Small intestine (tissue), 7 donors: ENCODE data around the gene PLEKHG3. TPM values are rescaled to one million over a fixed set of nuclear protein-coding genes. Genes with fewer than 3 reads are reported as not detected.

ENCODE experiments used
- DNase-seq, 2 donors: peaks; one replicate each; pipeline versions ENCODE4 v3.0.0 to v3.0.0-alpha.2; 2013
- FAIRE-seq: peaks from 2 replicates; lab custom pipeline; 2012; peaks lifted over from hg19 to GRCh38; lab: Jason Lieb, UNC
- H3K27ac ChIP-seq, 3 donors: one replicate each; pipeline ENCODE4 v1.5.1; 2013; ENCODE audit warnings: low read length in 2 of 3, mild to moderate bottlenecking in 2 of 3, control low read depth in 1 of 3, inconsistent platforms in 1 of 3, low read depth in 1 of 3, moderate library complexity in 1 of 3
- H3K27me3 ChIP-seq, 3 donors: one replicate each; pipeline ENCODE4 v1.6.1; 2013; ENCODE audit warnings: low read length in 3 of 3, inconsistent platforms in 1 of 3; ENCODE audit not compliant: control insufficient read depth in 3 of 3, insufficient read depth in 3 of 3
- H3K36me3 ChIP-seq, 3 donors: one replicate each; pipeline ENCODE4 v1.6.1; 2013; ENCODE audit warnings: low read length in 3 of 3, inconsistent platforms in 1 of 3, low read depth in 1 of 3, mild to moderate bottlenecking in 1 of 3, moderate library complexity in 1 of 3; ENCODE audit not compliant: control insufficient read depth in 3 of 3, insufficient read depth in 2 of 3
- H3K4me1 ChIP-seq, 3 donors: one replicate each; pipeline ENCODE4 v1.6.1; 2013; ENCODE audit warnings: low read length in 2 of 3, inconsistent platforms in 1 of 3, low read depth in 1 of 3, mild to moderate bottlenecking in 1 of 3, moderate library complexity in 1 of 3; ENCODE audit not compliant: control insufficient read depth in 3 of 3, insufficient read depth in 2 of 3
- H3K4me3 ChIP-seq, 3 donors: one replicate each; pipeline ENCODE4 v1.5.1; 2013; ENCODE audit warnings: low read length in 3 of 3, control low read depth in 1 of 3, inconsistent platforms in 1 of 3, low read depth in 1 of 3, mild to moderate bottlenecking in 1 of 3, moderate library complexity in 1 of 3
- H3K9me3 ChIP-seq, 2 donors: one replicate each; pipeline ENCODE4 v1.6.1; 2013; ENCODE audit warnings: low read depth in 1 of 2, low read length in 1 of 2; ENCODE audit not compliant: control insufficient read depth in 2 of 2, insufficient read depth in 1 of 2
- WGBS, 3 donors: extraction: QIAGEN DNeasy Blood & Tissue Kit; methylation state at CpG; one replicate each; pipeline ENCODE4 v1.1.7; 2013; 5-methylcytosine and 5-hydroxymethylcytosine counted together
- polyA plus RNA-seq, 4 donors: library from polyadenylated mRNA; stranded (reverse) in 3 of 4; unstranded in 1 of 4; fragments of 200-250 nt in 3 of 4; fragments of 120-200 nt in 1 of 4; gene quantifications; one replicate each; pipeline versions ENCODE4 v1.2.1 to v1.2.3, GENCODE V29; 2013
- donor health status: healthy with polysubstance abuse.
- donor health status: control.
- donor health status: control.
- donor health status: Bipolar disorder and iron deficiency.
- donor health status: healthy.

Gene PLEKHG3
- polyA plus RNA-seq, 4 donors, result 12.7 to 47.0 (median 17.1) TPM

- 88 to 91% (median 91%) methylated on average over 11 to 13 of the region's 13 CpGs for WGBS, 3 donors
- DNase-seq, result no peak
These were observed 49.1 kb downstream of the PLEKHG3 start for GRCh38 chr14:64753374-64753773.

GRCh38 chr14:64753999-64754398 is 49.8 kb downstream of the PLEKHG3 start:
- Histone ChIP-seq H3K36me3 (peaks cover 0 to 23% (median 0%) of the 10 kb centered on the region in 3 donors), H3K9me3 (peaks cover 0 to 4% of the 10 kb centered on the region in 2 donors), H3K4me3 (no peak overlapping the region), H3K27ac (no peak overlapping the region), H3K4me1 (peaks cover 0 to 44% (median 4%) of the 10 kb centered on the region in 3 donors), H3K27me3 (no peaks in the 10 kb centered on the region)
- no peak for FAIRE-seq
- no peak for DNase-seq
- WGBS, 3 donors, result 84 to 95% (median 92%) methylated on average over 4 of the region's 4 CpGs

More at GRCh38 chr14:64753374-64753773, 49.1 kb downstream of the PLEKHG3 start:
- FAIRE-seq, result no peak
- H3K27ac ChIP-seq, result no peak overlapping the region
- peaks cover 0 to 38% (median 4%) of the 10 kb centered on the region in 3 donors for H3K4me1 ChIP-seq
- H3K36me3 ChIP-seq, result peaks cover 0 to 29% (median 0%) of the 10 kb centered on the region in 3 donors
- H3K4me3 ChIP-seq, result no peak overlapping the region
- H3K27me3 ChIP-seq, result no peaks in the 10 kb centered on the region
- peaks cover 0 to 4% of the 10 kb centered on the region in 2 donors for H3K9me3 ChIP-seq

GRCh38 chr14:64754685-64755084 is 50.5 kb downstream of the PLEKHG3 start:
- H3K9me3 ChIP-seq, result peaks cover 0 to 4% of the 10 kb centered on the region in 2 donors
- no peaks in the 10 kb centered on the region for H3K27me3 ChIP-seq
- peaks cover 0 to 51% (median 4%) of the 10 kb centered on the region in 3 donors for H3K4me1 ChIP-seq
- FAIRE-seq, result no peak
- no peak for DNase-seq
- 44 to 81% (median 53%) methylated on average over 5 of the region's 5 CpGs for WGBS, 3 donors
- no peak overlapping the region for H3K27ac ChIP-seq
- no peak overlapping the region for H3K4me3 ChIP-seq
- peaks cover 0 to 17% (median 0%) of the 10 kb centered on the region in 3 donors for H3K36me3 ChIP-seq

GRCh38 chr14:64755781-64756221 is 51.6 kb downstream of the PLEKHG3 start:
- WGBS, 3 donors, result 13 to 56% (median 43%) methylated on average over 9 of the region's 9 CpGs
- Histone ChIP-seq H3K27me3 (no peaks in the 10 kb centered on the region), H3K36me3 (peaks cover 0 to 10% (median 0%) of the 10 kb centered on the region in 3 donors), H3K4me1 (peaks cover 0 to 57% (median 4%) of the 10 kb centered on the region in 3 donors), H3K4me3 (no peak overlapping the region), H3K27ac (peak overlapping the region in 1 of 3 donors; percentile 75), H3K9me3 (peaks cover 0 to 4% of the 10 kb centered on the region in 2 donors)
- peak; percentile 90 to 94 for DNase-seq
- FAIRE-seq, result no peak

GRCh38 chr14:64756712-64757111 is 52.5 kb downstream of the PLEKHG3 start:
- Histone ChIP-seq H3K9me3 (peaks cover 0 to 4% of the 10 kb centered on the region in 2 donors), H3K27me3 (no peaks in the 10 kb centered on the region), H3K36me3 (peaks cover 0 to 8% (median 0%) of the 10 kb centered on the region in 3 donors), H3K27ac (peak overlapping the region in 1 of 3 donors; percentile 92), H3K4me3 (no peak overlapping the region), H3K4me1 (peaks cover 0 to 66% (median 5%) of the 10 kb centered on the region in 3 donors)
- DNase-seq (peak in 1 of 2 donors; percentile 77), FAIRE-seq (no peak)
- 61 to 85% (median 78%) methylated on average over 5 of the region's 5 CpGs for WGBS, 3 donors

GRCh38 chr14:64757601-64758000 is 53.4 kb downstream of the PLEKHG3 start:
- Histone ChIP-seq H3K4me1 (peaks cover 0 to 75% (median 8%) of the 10 kb centered on the region in 3 donors), H3K27me3 (no peaks in the 10 kb centered on the region), H3K4me3 (no peak overlapping the region), H3K9me3 (peaks cover 0 to 4% of the 10 kb centered on the region in 2 donors), H3K27ac (peak overlapping the region in 1 of 3 donors; percentile 92), H3K36me3 (peaks cover 0 to 5% (median 0%) of the 10 kb centered on the region in 3 donors)
- 79 to 93% (median 90%) methylated on average over 2 to 3 of the region's 3 CpGs for WGBS, 3 donors
- no peak for FAIRE-seq
- DNase-seq, result no peak

GRCh38 chr14:64758025-64758521 is 53.8 kb downstream of the PLEKHG3 start:
- peaks cover 0 to 78% (median 8%) of the 10 kb centered on the region in 3 donors for H3K4me1 ChIP-seq
- DNase-seq (peak in 1 of 2 donors; percentile 86), FAIRE-seq (no peak)
- H3K9me3 ChIP-seq, result peaks cover 0 to 4% of the 10 kb centered on the region in 2 donors
- H3K27me3 ChIP-seq, result no peaks in the 10 kb centered on the region
- peaks cover 0 to 5% (median 0%) of the 10 kb centered on the region in 3 donors for H3K36me3 ChIP-seq
- peak overlapping the region in 1 of 3 donors; percentile 92 for H3K27ac ChIP-seq
- 50 to 59% (median 55%) methylated on average over 3 of the region's 3 CpGs for WGBS, 3 donors
- no peak overlapping the region for H3K4me3 ChIP-seq

GRCh38 chr14:64758691-64759554 is 54.7 kb downstream of the PLEKHG3 start:
- peaks cover 0 to 2% of the 10 kb centered on the region in 2 donors for H3K9me3 ChIP-seq
- WGBS, 3 donors, result 39 to 65% (median 63%) methylated on average over 7 of the region's 7 CpGs
- peak overlapping the region in 1 of 3 donors; percentile 92 for H3K27ac ChIP-seq
- no peak overlapping the region for H3K4me3 ChIP-seq
- H3K36me3 ChIP-seq, result peaks cover 0 to under 1% (median 0%) of the 10 kb centered on the region in 3 donors
- peaks cover 0 to 80% (median 8%) of the 10 kb centered on the region in 3 donors for H3K4me1 ChIP-seq
- FAIRE-seq, result no peak
- DNase-seq, result peak in 1 of 2 donors; percentile 88
- no peaks in the 10 kb centered on the region for H3K27me3 ChIP-seq
